ENCODE results near the gene CTSZ.

- TF ChIP-seq, protein P1, sequence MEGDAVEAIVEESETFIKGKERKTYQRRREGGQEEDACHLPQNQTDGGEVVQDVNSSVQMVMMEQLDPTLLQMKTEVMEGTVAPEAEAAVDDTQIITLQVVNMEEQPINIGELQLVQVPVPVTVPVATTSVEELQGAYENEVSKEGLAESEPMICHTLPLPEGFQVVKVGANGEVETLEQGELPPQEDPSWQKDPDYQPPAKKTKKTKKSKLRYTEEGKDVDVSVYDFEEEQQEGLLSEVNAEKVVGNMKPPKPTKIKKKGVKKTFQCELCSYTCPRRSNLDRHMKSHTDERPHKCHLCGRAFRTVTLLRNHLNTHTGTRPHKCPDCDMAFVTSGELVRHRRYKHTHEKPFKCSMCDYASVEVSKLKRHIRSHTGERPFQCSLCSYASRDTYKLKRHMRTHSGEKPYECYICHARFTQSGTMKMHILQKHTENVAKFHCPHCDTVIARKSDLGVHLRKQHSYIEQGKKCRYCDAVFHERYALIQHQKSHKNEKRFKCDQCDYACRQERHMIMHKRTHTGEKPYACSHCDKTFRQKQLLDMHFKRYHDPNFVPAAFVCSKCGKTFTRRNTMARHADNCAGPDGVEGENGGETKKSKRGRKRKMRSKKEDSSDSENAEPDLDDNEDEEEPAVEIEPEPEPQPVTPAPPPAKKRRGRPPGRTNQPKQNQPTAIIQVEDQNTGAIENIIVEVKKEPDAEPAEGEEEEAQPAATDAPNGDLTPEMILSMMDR (IDR thresholded peaks at IDR 0.05; ENCODE audit: borderline replicate concordance, extremely low read depth, low read length, poor library complexity, severe bottlenecking) = no peak
- TF ChIP-seq EZH2 (IDR thresholded peaks at IDR 0.05; ENCODE audit: borderline replicate concordance, low read depth, low read length, severe bottlenecking) = no peak
Observed at GRCh38 chr20:59008715-59009336, 1.8 kb upstream of the CTSZ start.

Measured in DND-41 (cell line).